CD4-positive, alpha-beta T cell (primary cell): ENCODE results near the gene CABCOCO1. TPM values are rescaled to one million over a fixed set of nuclear protein-coding genes. Genes with fewer than 3 reads are reported as not detected.

Experiments used
- ATAC-seq: fragments of 200-7000 bp; cut with Tn5 transposase; one replicate; pipeline ENCODE4 v1.10.0; 2022; ENCODE audit warnings: mild to moderate bottlenecking; ENCODE audit not compliant: poor library complexity
- CTCF ChIA-PET: fragments of 350-600 bp; sonication (Branson Sonifier 250); formaldehyde crosslinking; loops from one replicate; lab custom pipeline; 2021; ENCODE audit warnings: antibody characterized with exemption, inconsistent platforms; lab: Charles Lee
- POLR2A ChIA-PET: fragments of 350-600 bp; sonication (Branson Sonifier 250); formaldehyde crosslinking; loops from one replicate; lab custom pipeline; 2021; ENCODE audit warnings: antibody characterized with exemption, inconsistent platforms; lab: Charles Lee
- DNase-seq, 14 experiments: peaks; one replicate each; pipeline ENCODE4 v3.0.0-alpha.2; 2013 to 2020; ENCODE audit warnings: mixed read lengths in 2 of 14
- H3K27ac ChIP-seq, 2 donors: one replicate each; pipeline versions ENCODE4 v1.5.1 to v1.7.0; 2013; ENCODE audit warnings: low read length in 2 of 2, low read depth in 1 of 2, mild to moderate bottlenecking in 1 of 2
- H3K27me3 ChIP-seq, 2 experiments: 1 replicate in 1 of 2; 2 replicates in 1 of 2; pipeline versions ENCODE4 v1.6.1 to v1.7.0; 2013; ENCODE audit warnings: low read length in 2 of 2, control low read depth in 1 of 2, mild to moderate bottlenecking in 1 of 2, moderate library complexity in 1 of 2; ENCODE audit not compliant: insufficient read depth in 2 of 2, control insufficient read depth in 1 of 2
- H3K36me3 ChIP-seq: one replicate; pipeline ENCODE4 v1.6.1; 2013; ENCODE audit warnings: low read length, control low read depth; ENCODE audit not compliant: insufficient read depth
- H3K4me1 ChIP-seq: one replicate; pipeline ENCODE4 v1.6.1; 2013; ENCODE audit warnings: low read length, control low read depth; ENCODE audit not compliant: insufficient read depth
- H3K4me3 ChIP-seq: one replicate; pipeline ENCODE4 v1.5.1; 2013; ENCODE audit warnings: mild to moderate bottlenecking, low read length, moderate library complexity
- H3K9me3 ChIP-seq, 2 experiments: 1 replicate in 1 of 2; 2 replicates in 1 of 2; pipeline versions ENCODE4 v1.6.1 to v1.7.0; 2013; ENCODE audit warnings: low read length in 2 of 2, mild to moderate bottlenecking in 2 of 2, control low read depth in 1 of 2, moderate library complexity in 1 of 2; ENCODE audit not compliant: control insufficient read depth in 1 of 2, insufficient read depth in 1 of 2
- H3K27ac Mint-ChIP-seq: one replicate; pipeline ENCODE4 v1.8.0; 2020; ENCODE audit warnings: mixed read lengths
- H3K27me3 Mint-ChIP-seq: one replicate; pipeline ENCODE4 v1.8.0; 2021; ENCODE audit warnings: mixed read lengths
- H3K36me3 Mint-ChIP-seq: one replicate; pipeline ENCODE4 v1.8.0; 2021; ENCODE audit warnings: low read depth, mixed read lengths
- H3K4me1 Mint-ChIP-seq: one replicate; pipeline ENCODE4 v1.8.0; 2021; ENCODE audit warnings: low read depth, mixed read lengths
- H3K4me3 Mint-ChIP-seq: one replicate; pipeline ENCODE4 v1.8.0; 2020; ENCODE audit warnings: mild to moderate bottlenecking, mixed read lengths
- H3K9me3 Mint-ChIP-seq: one replicate; pipeline ENCODE4 v1.8.0; 2020; ENCODE audit warnings: mixed read lengths
- CTCF ChIP-seq: fragments of 200-600 bp; IDR thresholded peaks from one replicate; pipeline ENCODE4 v1.8.0; 2022; ENCODE audit warnings: antibody characterized with exemption, mild to moderate bottlenecking
- intact Hi-C, 2 experiments: fragments of 100-400 bp; cut with DNase I in 1 of 2; cut with micrococcal nuclease in 1 of 2; formaldehyde crosslinking; loops; one replicate each; pipeline versions ENCODE4 v1.15.1 to v1.9.0; 2023 to 2025; cut with DNase I, micrococcal nuclease
- total RNA-seq, 174 experiments: library from RNA in 2 of 174; stranded (reverse) in 2 of 174; gene quantifications; one replicate each; pipeline ENCODE4 v1.2.3 and lab custom pipeline; 2021 to 2026

CABCOCO1 gene
- total RNA-seq, 2 experiments from 2014 or later = not detected

GRCh38 chr10:61642150-61642571, 20.6 kb upstream of the CABCOCO1 start:
- H3K36me3 Mint-ChIP-seq = no peaks in the 10 kb centered on the region
- H3K4me1 Mint-ChIP-seq = no peaks in the 10 kb centered on the region
- intact Hi-C loops = no loop called here
- Histone ChIP-seq H3K27me3 (no peaks in the 10 kb centered on the region), H3K9me3 (no peaks in the 10 kb centered on the region), H3K27ac (no peak overlapping the region), H3K4me3 (no peak overlapping the region), H3K36me3 (no peaks in the 10 kb centered on the region), H3K4me1 (no peaks in the 10 kb centered on the region)
- no peak overlapping the region for H3K27ac Mint-ChIP-seq
- TF ChIP-seq CTCF = no peak
- no peaks in the 10 kb centered on the region for H3K9me3 Mint-ChIP-seq
- ChIA-PET CTCF (no interaction called here), POLR2A (no interaction called here)
- ATAC-seq = no peak
- H3K4me3 Mint-ChIP-seq = no peak overlapping the region
- no peaks in the 10 kb centered on the region for H3K27me3 Mint-ChIP-seq
- DNase-seq = no peak

GRCh38 chr10:61642676-61643075, 20.1 kb upstream of the CABCOCO1 start:
- no peak overlapping the region for H3K27ac Mint-ChIP-seq
- H3K4me1 Mint-ChIP-seq = no peaks in the 10 kb centered on the region
- POLR2A ChIA-PET = no interaction called here
- intact Hi-C loops = no loop called here
- no peaks in the 10 kb centered on the region for H3K9me3 Mint-ChIP-seq
- no peak overlapping the region for H3K27ac ChIP-seq
- H3K4me3 Mint-ChIP-seq = no peak overlapping the region
- TF ChIP-seq CTCF = no peak
- H3K9me3 ChIP-seq = no peaks in the 10 kb centered on the region
- CTCF ChIA-PET = no interaction called here
- no peak overlapping the region for H3K4me3 ChIP-seq
- H3K36me3 ChIP-seq = no peaks in the 10 kb centered on the region
- no peaks in the 10 kb centered on the region for H3K27me3 Mint-ChIP-seq
- ATAC-seq (no peak), DNase-seq (no peak)
- no peaks in the 10 kb centered on the region for H3K27me3 ChIP-seq
- H3K4me1 ChIP-seq = no peaks in the 10 kb centered on the region
- no peaks in the 10 kb centered on the region for H3K36me3 Mint-ChIP-seq

- no peaks in the 10 kb centered on the region for H3K4me1 Mint-ChIP-seq
- ChIA-PET POLR2A (no interaction called here), CTCF (interaction anchor here (0.7 kb wide), 1 partner anchor 184 kb away, joined by 4 read pairs; no protein-coding TSS in a partner anchor)
- Histone ChIP-seq H3K4me1 (no peaks in the 10 kb centered on the region), H3K4me3 (no peak overlapping the region), H3K27me3 (no peaks in the 10 kb centered on the region), H3K27ac (no peak overlapping the region), H3K9me3 (no peaks in the 10 kb centered on the region), H3K36me3 (no peaks in the 10 kb centered on the region)
- intact Hi-C loops = no loop called here
- no peak for DNase-seq
- no peaks in the 10 kb centered on the region for H3K27me3 Mint-ChIP-seq
- ATAC-seq = no peak
- TF ChIP-seq CTCF = no peak
- no peaks in the 10 kb centered on the region for H3K36me3 Mint-ChIP-seq
- no peaks in the 10 kb centered on the region for H3K9me3 Mint-ChIP-seq
- H3K4me3 Mint-ChIP-seq = no peak overlapping the region
- no peak overlapping the region for H3K27ac Mint-ChIP-seq
Measured at GRCh38 chr10:61643316-61643751, 19.4 kb upstream of the CABCOCO1 start.
